ENCODE results near the gene PPP1R3G. TPM values are rescaled to one million over a fixed set of nuclear protein-coding genes. Genes with fewer than 3 reads are reported as not detected.

Gene PPP1R3G
- total RNA-seq, 1 experiment from 2014 or later: 0.15 TPM

GRCh38 chr6:5113096-5113495 is 28.0 kb downstream of the PPP1R3G start (continued):
- no peak for TF ChIP-seq JUN (CRISPR knock-in tag; IDR thresholded peaks at IDR 0.05)
- TF ChIP-seq, protein P1, sequence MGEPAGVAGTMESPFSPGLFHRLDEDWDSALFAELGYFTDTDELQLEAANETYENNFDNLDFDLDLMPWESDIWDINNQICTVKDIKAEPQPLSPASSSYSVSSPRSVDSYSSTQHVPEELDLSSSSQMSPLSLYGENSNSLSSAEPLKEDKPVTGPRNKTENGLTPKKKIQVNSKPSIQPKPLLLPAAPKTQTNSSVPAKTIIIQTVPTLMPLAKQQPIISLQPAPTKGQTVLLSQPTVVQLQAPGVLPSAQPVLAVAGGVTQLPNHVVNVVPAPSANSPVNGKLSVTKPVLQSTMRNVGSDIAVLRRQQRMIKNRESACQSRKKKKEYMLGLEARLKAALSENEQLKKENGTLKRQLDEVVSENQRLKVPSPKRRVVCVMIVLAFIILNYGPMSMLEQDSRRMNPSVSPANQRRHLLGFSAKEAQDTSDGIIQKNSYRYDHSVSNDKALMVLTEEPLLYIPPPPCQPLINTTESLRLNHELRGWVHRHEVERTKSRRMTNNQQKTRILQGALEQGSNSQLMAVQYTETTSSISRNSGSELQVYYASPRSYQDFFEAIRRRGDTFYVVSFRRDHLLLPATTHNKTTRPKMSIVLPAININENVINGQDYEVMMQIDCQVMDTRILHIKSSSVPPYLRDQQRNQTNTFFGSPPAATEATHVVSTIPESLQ (CRISPR knock-in tag; IDR thresholded peaks at IDR 0.05): no peak
- no peak for TF ChIP-seq STAT6 (CRISPR knock-in tag; conservative IDR thresholded peaks at IDR 0.05; ENCODE audit: low read depth)

DNA sequence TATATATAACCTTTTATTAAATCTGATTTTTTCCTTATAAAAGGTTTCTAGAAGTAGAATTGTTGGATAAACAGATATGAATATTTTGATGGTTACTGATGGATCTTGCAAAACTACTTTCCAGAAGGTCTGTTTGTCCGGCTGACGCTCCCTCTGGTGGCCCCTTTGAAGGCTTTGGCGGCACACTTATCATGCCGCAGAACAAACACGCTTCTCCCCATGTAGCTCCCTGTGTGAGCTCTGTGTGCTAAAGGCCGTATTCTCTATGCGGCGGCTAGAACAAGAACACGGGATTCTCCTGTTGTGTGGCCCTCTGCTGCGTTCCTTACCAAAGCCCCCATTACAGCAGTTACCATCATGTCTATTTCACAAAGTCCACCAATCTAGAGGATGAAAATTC is 30.0 kb downstream of the PPP1R3G start:
- no peak for DNase-seq (ENCODE audit: low spot score)
- ChIA-PET CTCF (interaction anchor here (1.2 to 1.5 kb wide), 2 partner anchors 18 to 58 kb away, joined by 5 to 7 read pairs; no protein-coding TSS in a partner anchor), POLR2A (no interaction called here)
- Mint-ChIP-seq H3K27ac (no peak overlapping the region), H3K4me1 (peaks cover 6% of the 10 kb centered on the region), H3K4me3 (no peak overlapping the region), H3K9me3 (peaks cover under 1% of the 10 kb centered on the region), H3K36me3 (0 out of 2 replicates have a peak, but pooled peaks cover under 1% of the 10 kb centered on the region), H3K27me3 (ENCODE audit: low read depth) (no peaks in the 10 kb centered on the region)
- no peak for ATAC-seq
- peak; percentile 48; the same call in 1 of the 2 replicates for TF ChIP-seq GABPB1 (CRISPR knock-in tag; IDR thresholded peaks at IDR 0.05)
- TF ChIP-seq MYBL2 (CRISPR knock-in tag; IDR thresholded peaks at IDR 0.05): no peak

DNA sequence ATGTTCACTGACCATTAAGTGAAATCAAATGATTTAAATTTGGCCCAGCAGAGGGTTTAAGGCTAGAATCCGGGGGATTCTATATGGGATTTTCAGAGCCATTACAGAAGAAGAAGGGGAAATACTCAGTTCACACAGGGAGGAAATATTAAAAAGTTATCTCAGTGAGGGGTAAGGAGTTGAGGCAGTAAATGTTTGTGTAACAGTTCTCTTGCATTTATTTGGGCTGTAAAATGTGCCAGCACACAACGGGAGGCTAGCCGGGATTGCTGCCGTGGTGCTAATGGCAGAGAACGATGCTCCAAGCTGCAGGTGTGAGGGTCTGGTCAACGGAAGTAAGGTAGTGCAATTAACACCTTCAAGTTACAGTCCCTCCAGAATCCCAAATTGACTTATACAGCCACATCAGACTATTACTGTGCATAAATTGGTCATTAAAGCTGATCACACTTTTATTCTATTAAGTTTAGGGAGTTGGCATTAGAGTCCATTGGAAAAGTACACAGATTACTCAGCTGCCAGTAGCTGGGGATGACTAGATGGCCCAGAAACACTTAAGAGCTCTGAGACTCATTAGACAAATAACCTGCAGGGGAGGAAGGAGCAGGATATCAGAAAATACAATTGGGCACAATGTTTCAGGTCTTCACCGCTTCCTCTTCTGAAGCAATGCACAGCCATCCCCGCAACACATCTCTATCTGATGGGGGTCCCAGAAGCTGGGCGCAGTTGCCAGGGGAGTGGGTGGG is 31.3 kb downstream of the PPP1R3G start:
- ChIA-PET POLR2A (no interaction called here), CTCF (no interaction called here)
- H3K4me1 Mint-ChIP-seq: peaks cover 6% of the 10 kb centered on the region
- 0 out of 2 replicates have a peak, but pooled peaks cover 7% of the 10 kb centered on the region for H3K36me3 Mint-ChIP-seq
- H3K27ac Mint-ChIP-seq: no peak overlapping the region; the same call in 1 of the 2 replicates
- H3K4me3 Mint-ChIP-seq: no peak overlapping the region
- H3K27me3 Mint-ChIP-seq (ENCODE audit: low read depth): no peaks in the 10 kb centered on the region
- DNase-seq (ENCODE audit: low spot score) (no peak), ATAC-seq (no peak)
- H3K9me3 Mint-ChIP-seq: peaks cover 13% of the 10 kb centered on the region
- TF ChIP-seq ETV6 (CRISPR knock-in tag; IDR thresholded peaks at IDR 0.05) (no peak), ZNF232 (CRISPR knock-in tag; IDR thresholded peaks at IDR 0.05) (no peak), TEAD1 (CRISPR knock-in tag; IDR thresholded peaks at IDR 0.05) (no peak), ELF4 (CRISPR knock-in tag; IDR thresholded peaks at IDR 0.05; ENCODE audit: low read depth) (no peak), NR2C2 (CRISPR knock-in tag; IDR thresholded peaks at IDR 0.05) (no peak), CBFB (CRISPR knock-in tag; IDR thresholded peaks at IDR 0.05; ENCODE audit: low read depth) (no peak), ZNF138 (CRISPR knock-in tag; conservative IDR thresholded peaks at IDR 0.05) (no peak), PRDM15 (CRISPR knock-in tag; IDR thresholded peaks at IDR 0.05) (no peak), IRF1 (CRISPR knock-in tag; IDR thresholded peaks at IDR 0.05) (no peak), ZNF219 (CRISPR knock-in tag; IDR thresholded peaks at IDR 0.05; ENCODE audit: borderline replicate concordance) (no peak), FOXK1 (CRISPR knock-in tag; IDR thresholded peaks at IDR 0.05) (no peak), ZMAT4 (CRISPR knock-in tag; IDR thresholded peaks at IDR 0.05) (no peak), JUN (CRISPR knock-in tag; IDR thresholded peaks at IDR 0.05) (no peak)
- TF ChIP-seq, protein P2, sequence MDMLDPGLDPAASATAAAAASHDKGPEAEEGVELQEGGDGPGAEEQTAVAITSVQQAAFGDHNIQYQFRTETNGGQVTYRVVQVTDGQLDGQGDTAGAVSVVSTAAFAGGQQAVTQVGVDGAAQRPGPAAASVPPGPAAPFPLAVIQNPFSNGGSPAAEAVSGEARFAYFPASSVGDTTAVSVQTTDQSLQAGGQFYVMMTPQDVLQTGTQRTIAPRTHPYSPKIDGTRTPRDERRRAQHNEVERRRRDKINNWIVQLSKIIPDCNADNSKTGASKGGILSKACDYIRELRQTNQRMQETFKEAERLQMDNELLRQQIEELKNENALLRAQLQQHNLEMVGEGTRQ (CRISPR knock-in tag; IDR thresholded peaks at IDR 0.05): no peak
- TF ChIP-seq, protein P3, sequence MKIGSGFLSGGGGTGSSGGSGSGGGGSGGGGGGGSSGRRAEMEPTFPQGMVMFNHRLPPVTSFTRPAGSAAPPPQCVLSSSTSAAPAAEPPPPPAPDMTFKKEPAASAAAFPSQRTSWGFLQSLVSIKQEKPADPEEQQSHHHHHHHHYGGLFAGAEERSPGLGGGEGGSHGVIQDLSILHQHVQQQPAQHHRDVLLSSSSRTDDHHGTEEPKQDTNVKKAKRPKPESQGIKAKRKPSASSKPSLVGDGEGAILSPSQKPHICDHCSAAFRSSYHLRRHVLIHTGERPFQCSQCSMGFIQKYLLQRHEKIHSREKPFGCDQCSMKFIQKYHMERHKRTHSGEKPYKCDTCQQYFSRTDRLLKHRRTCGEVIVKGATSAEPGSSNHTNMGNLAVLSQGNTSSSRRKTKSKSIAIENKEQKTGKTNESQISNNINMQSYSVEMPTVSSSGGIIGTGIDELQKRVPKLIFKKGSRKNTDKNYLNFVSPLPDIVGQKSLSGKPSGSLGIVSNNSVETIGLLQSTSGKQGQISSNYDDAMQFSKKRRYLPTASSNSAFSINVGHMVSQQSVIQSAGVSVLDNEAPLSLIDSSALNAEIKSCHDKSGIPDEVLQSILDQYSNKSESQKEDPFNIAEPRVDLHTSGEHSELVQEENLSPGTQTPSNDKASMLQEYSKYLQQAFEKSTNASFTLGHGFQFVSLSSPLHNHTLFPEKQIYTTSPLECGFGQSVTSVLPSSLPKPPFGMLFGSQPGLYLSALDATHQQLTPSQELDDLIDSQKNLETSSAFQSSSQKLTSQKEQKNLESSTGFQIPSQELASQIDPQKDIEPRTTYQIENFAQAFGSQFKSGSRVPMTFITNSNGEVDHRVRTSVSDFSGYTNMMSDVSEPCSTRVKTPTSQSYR (CRISPR knock-in tag; IDR thresholded peaks at IDR 0.05): no peak
